ENCODE measurements around the gene FAM98A.

DNA sequence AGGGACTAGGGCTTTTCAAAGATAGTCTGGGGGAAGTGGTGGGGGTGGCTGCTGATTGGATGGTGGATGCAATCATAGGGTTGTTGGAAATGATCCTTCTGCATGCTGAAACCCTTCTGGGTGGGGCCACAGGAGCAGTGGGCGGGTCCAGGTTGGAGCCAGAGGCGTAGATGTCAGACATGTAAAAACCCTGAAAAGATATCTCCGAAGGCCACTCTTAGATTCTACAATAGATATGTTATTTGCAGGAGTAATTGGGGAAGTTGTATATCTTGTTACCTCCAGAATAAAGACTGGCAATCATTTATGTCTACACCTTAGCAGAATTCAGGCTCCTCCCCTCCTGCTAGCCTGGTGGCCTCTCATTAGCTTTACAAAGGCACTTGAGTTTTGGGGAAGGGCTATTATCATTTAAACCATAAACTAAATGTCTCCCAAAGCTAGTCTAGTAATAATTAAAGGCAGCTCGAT, 8.2 kb upstream of the FAM98A start:
- no peak for TF ChIP-seq POLR2A (IDR thresholded peaks at IDR 0.05)
- TF ChIP-seq, protein P1, sequence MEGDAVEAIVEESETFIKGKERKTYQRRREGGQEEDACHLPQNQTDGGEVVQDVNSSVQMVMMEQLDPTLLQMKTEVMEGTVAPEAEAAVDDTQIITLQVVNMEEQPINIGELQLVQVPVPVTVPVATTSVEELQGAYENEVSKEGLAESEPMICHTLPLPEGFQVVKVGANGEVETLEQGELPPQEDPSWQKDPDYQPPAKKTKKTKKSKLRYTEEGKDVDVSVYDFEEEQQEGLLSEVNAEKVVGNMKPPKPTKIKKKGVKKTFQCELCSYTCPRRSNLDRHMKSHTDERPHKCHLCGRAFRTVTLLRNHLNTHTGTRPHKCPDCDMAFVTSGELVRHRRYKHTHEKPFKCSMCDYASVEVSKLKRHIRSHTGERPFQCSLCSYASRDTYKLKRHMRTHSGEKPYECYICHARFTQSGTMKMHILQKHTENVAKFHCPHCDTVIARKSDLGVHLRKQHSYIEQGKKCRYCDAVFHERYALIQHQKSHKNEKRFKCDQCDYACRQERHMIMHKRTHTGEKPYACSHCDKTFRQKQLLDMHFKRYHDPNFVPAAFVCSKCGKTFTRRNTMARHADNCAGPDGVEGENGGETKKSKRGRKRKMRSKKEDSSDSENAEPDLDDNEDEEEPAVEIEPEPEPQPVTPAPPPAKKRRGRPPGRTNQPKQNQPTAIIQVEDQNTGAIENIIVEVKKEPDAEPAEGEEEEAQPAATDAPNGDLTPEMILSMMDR (IDR thresholded peaks at IDR 0.05) = no peak
